HG02870 (cell line): ENCODE measurements around the gene ZNF497.
A peak's percentile ranks its signal among the peaks of the same experiment; 100 is the strongest.
"Not testable (repeated sequence)": the region's sequence is repeated elsewhere in the genome, so short reads cannot be mapped to it uniquely, and the experiment has no call there.

Source experiments
- ATAC-seq: cut with Tn5 transposase; IDR thresholded peaks from one replicate; pipeline ENCODE4 v1.9.1; 2021; ENCODE audit warnings: mild to moderate bottlenecking, moderate library complexity; ENCODE audit not compliant: unreplicated experiment

The ZNF497 gene

GRCh38 chr19:58317476-58318072, 45.0 kb downstream of the ZNF497 start:
- ATAC-seq = no peak

DNA sequence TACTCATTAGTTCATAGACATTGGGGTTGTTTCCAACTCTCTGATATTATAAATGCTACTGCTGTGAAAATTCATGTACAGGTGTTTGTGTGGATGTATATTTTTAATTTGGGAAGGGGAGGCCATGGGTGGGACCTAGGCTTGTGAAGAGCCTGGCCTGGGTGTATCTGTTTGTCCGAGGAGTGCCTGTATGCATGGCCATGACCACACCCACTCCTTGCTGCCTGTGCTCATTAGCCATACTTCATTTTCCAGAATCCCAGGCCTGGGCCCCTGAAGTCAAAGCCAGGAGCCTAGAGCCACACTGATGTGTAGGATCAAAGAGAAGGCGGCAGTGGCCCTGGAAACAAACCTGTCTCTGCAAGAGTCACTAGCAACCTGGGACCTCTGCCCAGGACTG, 47.0 kb downstream of the ZNF497 start:
- ATAC-seq = no peak

GRCh38 chr19:58311345-58311865, 51.1 kb downstream of the ZNF497 start:
- ATAC-seq = no peak

DNA sequence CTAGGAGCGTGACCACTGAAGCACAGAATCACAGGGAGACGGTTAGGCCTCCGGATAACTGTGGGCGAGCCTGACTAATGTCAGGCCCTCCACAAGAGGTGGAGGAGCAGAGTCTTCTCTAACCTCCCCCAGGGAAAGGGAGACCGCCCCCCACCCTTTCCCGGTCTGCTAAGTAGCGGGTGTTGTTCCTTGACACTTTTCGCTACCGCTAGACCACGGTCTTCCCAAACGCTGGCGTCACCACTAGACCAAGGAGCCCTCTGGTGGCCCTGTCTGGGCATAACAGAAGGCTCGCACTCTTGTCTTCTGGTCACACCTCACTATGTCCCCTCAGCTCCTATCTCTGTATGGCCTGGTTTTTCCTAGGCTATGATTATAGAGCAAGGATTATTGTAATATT, 51.9 kb downstream of the ZNF497 start:
- not testable (repeated sequence) for ATAC-seq

DNA sequence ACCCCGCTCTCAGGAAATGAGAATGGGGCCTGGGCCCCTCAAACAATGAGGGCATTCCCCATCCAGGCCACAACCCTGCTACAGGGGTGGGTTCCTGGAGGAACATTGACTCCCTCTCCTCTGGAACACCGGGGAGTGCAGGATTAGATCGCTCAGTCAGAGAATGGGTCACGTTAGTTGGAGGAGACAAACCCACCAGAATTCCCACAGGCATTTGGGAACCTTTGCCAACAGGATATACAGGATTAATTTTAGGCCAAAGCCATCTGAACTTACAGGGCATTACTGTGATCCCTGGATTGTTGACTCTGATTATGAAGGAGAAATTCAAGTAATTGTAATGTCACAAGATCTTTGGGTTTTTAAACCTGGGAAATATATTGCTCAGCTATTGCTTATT, 54.8 kb downstream of the ZNF497 start:
- ATAC-seq = no peak

- no peak for ATAC-seq
Observed at GRCh38 chr19:58305932-58306323, 56.6 kb downstream of the ZNF497 start.

GRCh38 chr19:58305065-58305931, 57.3 kb downstream of the ZNF497 start, which contains the start of gene ERVK3-1:
TSS of gene ERVK3-1 (plus strand) at chr19:58305377. CDS start at chr19:58312169, 6,792 bp downstream.
- ATAC-seq = peak; percentile 93

- no peak for ATAC-seq
Observed at GRCh38 chr19:58304748-58305064, 57.8 kb downstream of the ZNF497 start.
